ENCODE measurements around the gene KRT33A.

The KRT33A gene

GRCh38 chr17:41354536-41354935, 3.9 kb upstream of the KRT33A start:
- H3K27me3 ChIP-seq (ENCODE audit: insufficient read depth, low read length) = no peaks in the 10 kb centered on the region
- TF ChIP-seq, protein P1, sequence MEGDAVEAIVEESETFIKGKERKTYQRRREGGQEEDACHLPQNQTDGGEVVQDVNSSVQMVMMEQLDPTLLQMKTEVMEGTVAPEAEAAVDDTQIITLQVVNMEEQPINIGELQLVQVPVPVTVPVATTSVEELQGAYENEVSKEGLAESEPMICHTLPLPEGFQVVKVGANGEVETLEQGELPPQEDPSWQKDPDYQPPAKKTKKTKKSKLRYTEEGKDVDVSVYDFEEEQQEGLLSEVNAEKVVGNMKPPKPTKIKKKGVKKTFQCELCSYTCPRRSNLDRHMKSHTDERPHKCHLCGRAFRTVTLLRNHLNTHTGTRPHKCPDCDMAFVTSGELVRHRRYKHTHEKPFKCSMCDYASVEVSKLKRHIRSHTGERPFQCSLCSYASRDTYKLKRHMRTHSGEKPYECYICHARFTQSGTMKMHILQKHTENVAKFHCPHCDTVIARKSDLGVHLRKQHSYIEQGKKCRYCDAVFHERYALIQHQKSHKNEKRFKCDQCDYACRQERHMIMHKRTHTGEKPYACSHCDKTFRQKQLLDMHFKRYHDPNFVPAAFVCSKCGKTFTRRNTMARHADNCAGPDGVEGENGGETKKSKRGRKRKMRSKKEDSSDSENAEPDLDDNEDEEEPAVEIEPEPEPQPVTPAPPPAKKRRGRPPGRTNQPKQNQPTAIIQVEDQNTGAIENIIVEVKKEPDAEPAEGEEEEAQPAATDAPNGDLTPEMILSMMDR (IDR thresholded peaks at IDR 0.05; ENCODE audit: low read length) = no peak
- TF ChIP-seq EZH2 (IDR thresholded peaks at IDR 0.05; ENCODE audit: borderline replicate concordance, low read length) = no peak
- H3K9ac ChIP-seq (ENCODE audit: low read length) = no peak overlapping the region
- H3K9me3 ChIP-seq (ENCODE audit: low read length) = no peaks in the 10 kb centered on the region
- no peaks in the 10 kb centered on the region for H3K79me2 ChIP-seq (ENCODE audit: insufficient read depth, low read length)
- H3F3A ChIP-seq (ENCODE audit: insufficient read depth, low read length) = no peaks in the 10 kb centered on the region
- H4K20me1 ChIP-seq (ENCODE audit: insufficient read depth, low read length) = no peaks in the 10 kb centered on the region
- no peaks in the 10 kb centered on the region for H3K4me1 ChIP-seq (ENCODE audit: insufficient read depth, low read length, severe bottlenecking)
- no peak overlapping the region for H3K4me3 ChIP-seq (ENCODE audit: low read depth, low read length, poor library complexity, severe bottlenecking)
- no peaks in the 10 kb centered on the region for H3K36me3 ChIP-seq (ENCODE audit: insufficient read depth, low read length)
- no peak overlapping the region for H2AFZ ChIP-seq (ENCODE audit: low read length)
- H3K4me2 ChIP-seq (ENCODE audit: low read length) = no peak overlapping the region
- no peaks in the 10 kb centered on the region for H3K9me2 ChIP-seq (ENCODE audit: low read depth, low read length)
- H3K27ac ChIP-seq (ENCODE audit: low read depth, low read length, poor library complexity, severe bottlenecking) = no peak overlapping the region

DNA sequence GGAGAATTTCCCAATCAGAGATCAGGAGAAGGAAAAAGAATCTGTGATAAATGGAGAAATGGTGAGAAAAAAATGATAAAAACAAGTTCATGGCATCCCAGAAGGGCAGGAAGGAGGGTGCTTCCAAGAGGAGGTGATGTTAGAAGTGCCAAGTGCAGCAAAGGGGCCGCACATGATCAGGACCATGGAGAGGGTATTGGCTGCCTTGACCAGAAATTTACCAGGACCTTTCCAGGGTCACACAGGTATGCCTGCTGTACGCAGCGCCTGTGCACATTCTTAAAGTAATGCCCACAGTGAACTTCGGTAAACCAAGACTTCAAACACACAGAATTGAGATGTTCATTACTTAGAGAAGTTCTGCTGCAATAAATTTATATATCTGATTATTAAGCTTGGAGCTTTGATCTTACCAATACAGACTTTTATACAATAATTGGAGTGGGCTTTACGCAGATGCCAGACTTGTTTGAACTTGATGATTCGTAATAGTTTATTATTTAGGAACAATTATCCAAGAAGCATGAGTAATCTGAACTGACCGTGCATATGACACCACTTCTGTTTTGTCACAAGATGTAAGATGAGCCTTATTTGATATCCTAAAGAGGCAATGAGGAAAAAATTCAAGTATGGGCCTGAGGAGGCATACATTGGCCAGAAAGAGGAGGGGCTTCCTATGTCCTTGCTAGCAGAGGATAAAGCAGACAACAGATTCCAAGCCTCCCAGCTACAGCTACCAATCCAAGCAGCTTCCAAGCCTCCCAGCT, 2.2 kb upstream of the KRT33A start:
- Histone ChIP-seq H3K4me2 (ENCODE audit: low read length) (no peak overlapping the region), H3K9me3 (ENCODE audit: low read length) (no peaks in the 10 kb centered on the region), H3F3A (ENCODE audit: insufficient read depth, low read length) (no peaks in the 10 kb centered on the region), H2AFZ (ENCODE audit: low read length) (no peak overlapping the region), H3K4me3 (ENCODE audit: low read depth, low read length, poor library complexity, severe bottlenecking) (no peak overlapping the region), H3K36me3 (ENCODE audit: insufficient read depth, low read length) (no peaks in the 10 kb centered on the region), H3K4me1 (ENCODE audit: insufficient read depth, low read length, severe bottlenecking) (no peaks in the 10 kb centered on the region), H3K27ac (ENCODE audit: low read depth, low read length, poor library complexity, severe bottlenecking) (no peak overlapping the region), H3K79me2 (ENCODE audit: insufficient read depth, low read length) (no peaks in the 10 kb centered on the region), H3K9me2 (ENCODE audit: low read depth, low read length) (no peaks in the 10 kb centered on the region), H4K20me1 (ENCODE audit: insufficient read depth, low read length) (no peaks in the 10 kb centered on the region), H3K9ac (ENCODE audit: low read length) (no peak overlapping the region), H3K27me3 (ENCODE audit: insufficient read depth, low read length) (no peaks in the 10 kb centered on the region)
- no peak for TF ChIP-seq EZH2 (IDR thresholded peaks at IDR 0.05; ENCODE audit: borderline replicate concordance, low read length)
- TF ChIP-seq, protein P1 (IDR thresholded peaks at IDR 0.05; ENCODE audit: low read length) = no peak

DNA sequence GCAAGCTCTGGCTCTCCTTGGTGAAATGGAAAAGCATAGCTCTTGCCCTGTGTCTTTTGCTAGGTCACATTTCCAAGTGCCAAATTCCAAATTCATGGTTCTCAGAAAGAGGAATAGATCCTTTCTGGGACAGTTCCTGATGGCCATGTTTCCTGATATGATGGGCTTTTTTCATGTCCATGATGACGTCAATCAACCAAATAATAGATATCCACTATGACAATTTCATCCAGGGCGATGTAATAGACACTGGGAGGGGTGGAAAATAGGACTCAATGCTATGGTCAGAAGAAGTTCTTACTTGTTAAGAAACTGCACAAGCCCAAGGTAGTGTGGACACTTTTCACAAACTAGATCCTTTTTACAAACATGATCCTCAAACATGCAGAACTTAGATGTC, 549 bp upstream of the KRT33A start:
- H2AFZ ChIP-seq (ENCODE audit: low read length) = no peak overlapping the region
- H3K36me3 ChIP-seq (ENCODE audit: insufficient read depth, low read length) = no peaks in the 10 kb centered on the region
- H3K79me2 ChIP-seq (ENCODE audit: insufficient read depth, low read length) = no peaks in the 10 kb centered on the region
- no peaks in the 10 kb centered on the region for H3K4me1 ChIP-seq (ENCODE audit: insufficient read depth, low read length, severe bottlenecking)
- H3K4me3 ChIP-seq (ENCODE audit: low read depth, low read length, poor library complexity, severe bottlenecking) = no peak overlapping the region
- no peak overlapping the region for H3K9ac ChIP-seq (ENCODE audit: low read length)
- H3K4me2 ChIP-seq (ENCODE audit: low read length) = no peak overlapping the region
- no peaks in the 10 kb centered on the region for H4K20me1 ChIP-seq (ENCODE audit: insufficient read depth, low read length)
- H3F3A ChIP-seq (ENCODE audit: insufficient read depth, low read length) = no peaks in the 10 kb centered on the region
- no peaks in the 10 kb centered on the region for H3K9me3 ChIP-seq (ENCODE audit: low read length)
- TF ChIP-seq EZH2 (IDR thresholded peaks at IDR 0.05; ENCODE audit: borderline replicate concordance, low read length) = no peak
- TF ChIP-seq, protein P1 (IDR thresholded peaks at IDR 0.05; ENCODE audit: low read length) = no peak
- no peaks in the 10 kb centered on the region for H3K9me2 ChIP-seq (ENCODE audit: low read depth, low read length)
- no peaks in the 10 kb centered on the region for H3K27me3 ChIP-seq (ENCODE audit: insufficient read depth, low read length)
- no peak overlapping the region for H3K27ac ChIP-seq (ENCODE audit: low read depth, low read length, poor library complexity, severe bottlenecking)

Data from OCI-LY1 (cell line).